Activated CD8-positive, alpha-beta memory T cell treated with anti-CD3 and anti-CD28 coated beads, Interleukin-2, amount 50 U/mL, for 48 hours (primary cell): ENCODE measurements around the gene ARHGAP5.
A peak's percentile ranks its signal among the peaks of the same experiment; 100 is the strongest.

Source experiments
- DNase-seq: peaks from one replicate; pipeline ENCODE4 v3.0.0-alpha.2; 2020

The ARHGAP5 gene

DNA sequence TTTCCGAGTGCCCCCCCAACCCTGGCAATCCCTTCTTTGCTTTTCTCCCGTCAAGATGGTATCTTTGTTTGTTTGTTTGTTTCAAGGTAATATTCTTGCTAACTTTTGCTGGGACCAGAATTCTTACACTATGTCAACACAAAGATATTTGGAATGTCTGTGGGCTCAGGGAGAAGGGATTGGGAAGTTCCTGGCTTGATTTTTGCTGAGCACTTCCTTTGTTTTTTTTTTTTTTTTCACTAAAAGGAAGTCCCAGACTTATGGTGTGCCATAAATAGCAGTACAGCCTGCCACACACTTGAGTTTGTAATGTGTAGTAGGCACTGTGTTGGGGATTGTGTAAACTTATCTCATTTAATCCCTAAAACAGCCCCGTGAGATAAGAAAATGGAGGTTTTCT is 113.6 kb downstream of the ARHGAP5 start:
- DNase-seq = no peak

DNA sequence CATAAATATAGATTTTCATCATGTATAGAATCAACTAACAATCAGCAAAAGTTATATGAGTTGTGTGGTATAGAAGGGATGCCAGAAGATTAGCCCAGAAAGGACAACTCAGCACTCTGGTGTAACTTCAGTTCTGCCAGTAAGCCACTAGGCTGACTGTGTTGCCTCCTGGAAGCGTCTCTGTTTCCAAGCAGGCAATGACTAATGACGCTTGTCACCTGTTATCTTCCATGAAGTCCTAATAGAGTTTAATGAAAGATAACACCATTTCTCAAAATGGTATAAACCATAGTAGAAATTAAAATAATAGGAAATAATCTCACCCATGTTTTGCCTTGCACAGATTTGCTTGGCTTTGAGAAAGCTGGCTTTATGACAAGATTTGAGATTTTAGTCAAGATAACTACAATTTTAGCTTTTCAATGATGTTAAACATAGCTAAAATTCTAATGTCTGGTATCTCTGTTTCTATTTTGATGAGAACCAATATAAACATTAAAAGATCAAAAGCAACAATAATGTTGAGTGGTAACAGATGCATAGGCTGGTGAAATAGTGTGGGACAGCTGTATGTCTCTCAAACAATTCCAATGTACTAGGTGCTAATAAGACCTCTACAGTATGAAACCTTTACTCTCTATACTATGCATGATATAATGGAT is 115.7 kb downstream of the ARHGAP5 start:
- DNase-seq = no peak

GRCh38 chr14:32193532-32193931 is 116.4 kb downstream of the ARHGAP5 start:
- DNase-seq = no peak

DNA sequence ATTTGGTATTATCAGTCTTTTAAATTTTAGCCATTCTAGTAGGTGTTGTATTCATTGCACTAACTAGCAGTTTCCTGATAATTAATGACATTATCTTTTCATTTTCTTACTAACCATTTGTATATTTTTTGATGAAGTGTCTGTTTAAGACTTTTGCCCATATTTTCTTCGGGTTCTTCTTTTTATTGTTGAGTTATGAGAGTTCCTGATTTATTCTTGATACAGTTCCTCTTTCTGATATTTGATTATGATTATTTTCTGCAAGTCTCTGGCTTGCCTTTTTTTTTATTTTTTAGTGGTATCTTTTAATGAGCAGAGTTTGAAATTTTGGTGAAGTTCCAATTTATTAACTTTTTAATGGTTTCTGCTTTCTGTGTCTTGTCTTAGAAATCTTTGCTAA is 118.5 kb downstream of the ARHGAP5 start:
- DNase-seq = no peak

GRCh38 chr14:32197919-32198318 is 120.8 kb downstream of the ARHGAP5 start:
- DNase-seq = no peak

- no peak for DNase-seq
These were observed 123.5 kb downstream of the ARHGAP5 start for GRCh38 chr14:32200368-32201192.

- peak; percentile 87 for DNase-seq
These were observed 124.2 kb downstream of the ARHGAP5 start for GRCh38 chr14:32201193-32201815.

GRCh38 chr14:32201816-32202490 is 124.8 kb downstream of the ARHGAP5 start, which contains the start of gene RNU6-7:
Gene RNU6-7 (plus strand): TSS chr14:32202045.
- DNase-seq = peak; percentile 67

DNA sequence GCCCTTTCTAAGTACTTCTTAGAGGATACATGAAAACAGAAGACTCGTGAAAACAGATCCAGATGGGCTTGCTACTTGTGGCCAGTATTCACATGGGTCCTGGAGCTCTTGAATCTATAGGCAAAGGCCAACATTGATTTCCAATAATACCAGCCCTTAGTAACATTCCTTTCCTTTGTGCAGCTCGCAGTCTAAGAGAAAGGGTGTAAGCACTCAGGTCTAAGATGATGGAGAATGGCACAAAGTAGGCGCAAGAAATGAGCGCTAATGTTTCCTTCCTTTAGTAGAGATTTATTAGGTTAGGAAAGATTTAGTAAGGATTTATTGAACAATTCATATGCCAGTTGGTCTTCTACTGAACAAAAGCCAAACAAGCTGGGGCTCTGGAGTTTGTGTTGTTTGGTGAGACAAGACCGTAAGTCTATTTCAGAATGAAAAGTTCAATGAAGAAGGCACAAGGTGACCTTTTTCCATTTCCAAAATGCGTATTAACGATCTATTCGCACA is 125.4 kb downstream of the ARHGAP5 start:
- no peak for DNase-seq

DNA sequence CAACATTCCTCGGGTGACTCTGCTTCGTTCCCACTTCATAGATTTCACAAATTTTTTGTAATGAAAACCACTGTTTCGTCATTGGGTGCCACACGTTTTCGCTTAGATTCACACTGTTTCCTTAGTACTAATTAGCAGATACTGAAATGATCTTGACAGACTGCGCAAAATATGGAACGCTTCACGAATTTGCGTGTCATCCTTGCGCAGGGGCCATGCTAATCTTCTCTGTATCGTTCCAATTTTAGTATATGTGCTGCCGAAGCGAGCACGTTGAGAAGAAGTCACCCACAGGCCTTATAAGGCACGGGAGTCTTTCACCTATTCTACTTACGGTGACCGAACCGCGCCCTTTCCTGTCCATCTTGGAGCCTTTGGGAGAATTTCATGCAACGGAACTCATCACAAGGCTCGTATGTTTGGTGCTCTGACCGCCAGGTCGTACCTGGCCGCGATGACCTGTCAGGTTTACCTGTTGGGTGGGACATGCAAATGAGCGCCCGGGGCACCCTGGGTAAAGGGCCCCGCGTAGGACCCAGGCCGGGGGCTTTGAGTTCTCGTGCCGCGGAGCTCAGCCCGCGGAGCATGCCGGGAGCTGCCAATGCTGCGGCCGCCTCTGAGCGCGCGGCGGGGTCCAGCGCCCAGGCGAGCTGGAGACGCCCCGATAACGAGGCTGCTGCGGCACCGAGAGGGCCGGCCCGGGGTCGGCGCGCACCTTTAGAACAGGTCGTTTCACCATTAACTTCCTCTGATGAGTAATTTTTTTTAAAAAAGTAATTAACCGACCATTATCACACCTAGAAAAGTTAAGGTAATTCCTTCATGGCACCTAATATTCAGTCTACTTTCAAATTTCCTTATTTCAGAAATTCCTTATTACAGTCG is 126.1 kb downstream of the ARHGAP5 start, which contains the start of gene RNU6-8:
Gene RNU6-8, minus strand, starts transcription at position 272 of the 885 bp plus-strand sequence.
- peak; percentile 96 for DNase-seq

DNA sequence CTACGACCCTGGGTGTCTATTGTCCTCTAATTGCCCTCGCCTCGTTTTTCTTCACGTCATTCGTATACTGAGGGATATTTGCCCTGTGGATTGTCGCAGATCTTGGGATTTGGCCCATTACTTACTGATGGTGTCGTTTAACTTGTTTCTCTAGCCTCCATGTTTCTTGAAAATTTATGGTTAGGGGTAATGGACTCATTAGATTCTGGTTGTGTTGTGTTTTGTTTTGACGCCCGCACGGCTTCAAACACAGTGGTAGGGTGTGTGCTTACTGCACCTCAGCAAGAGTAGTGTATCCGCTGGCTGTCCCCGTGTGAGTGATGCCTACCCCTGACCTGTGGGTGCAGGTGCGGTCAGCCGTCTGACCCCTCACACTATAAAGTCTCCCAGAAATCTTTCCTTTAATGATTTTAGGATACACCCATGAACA is 126.8 kb downstream of the ARHGAP5 start:
- DNase-seq = no peak

DNA sequence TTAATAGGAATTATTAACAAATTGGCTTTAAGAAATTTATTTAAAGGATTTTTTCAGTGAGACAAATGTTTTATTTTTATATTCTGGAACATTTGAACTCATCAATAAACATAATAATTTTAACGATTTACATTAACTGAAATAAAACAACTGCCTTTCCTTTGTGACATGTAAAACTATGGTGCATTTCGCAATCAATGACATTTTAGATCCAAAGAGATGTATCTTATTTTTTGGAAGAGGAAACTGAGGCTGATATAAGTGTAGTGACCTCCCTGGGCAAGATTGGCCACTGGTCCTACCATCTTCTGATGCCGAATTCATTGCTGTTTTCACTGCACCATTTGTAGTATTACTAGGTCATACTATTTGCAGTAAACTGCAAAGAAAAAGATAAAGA is 128.4 kb downstream of the ARHGAP5 start:
- no peak for DNase-seq

DNA sequence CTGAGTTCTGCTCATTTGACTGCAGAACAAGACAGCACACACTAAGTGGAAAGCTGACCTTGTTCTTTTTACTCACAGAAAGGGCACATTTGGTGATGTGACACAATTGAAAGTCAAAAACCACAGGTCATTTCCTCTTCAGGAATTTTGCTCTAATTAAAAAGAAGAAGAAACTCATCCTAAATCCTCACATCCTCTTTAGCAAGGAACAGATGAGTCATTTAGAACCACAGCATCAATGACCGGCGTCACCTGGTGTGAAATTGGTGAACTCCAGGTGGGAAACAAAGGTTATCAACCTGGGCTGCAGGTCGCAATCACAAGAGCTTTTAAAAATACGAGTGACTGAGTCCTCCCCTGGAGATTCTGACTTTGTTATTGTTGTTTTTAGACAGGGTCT is 128.9 kb downstream of the ARHGAP5 start:
- DNase-seq = no peak

DNA sequence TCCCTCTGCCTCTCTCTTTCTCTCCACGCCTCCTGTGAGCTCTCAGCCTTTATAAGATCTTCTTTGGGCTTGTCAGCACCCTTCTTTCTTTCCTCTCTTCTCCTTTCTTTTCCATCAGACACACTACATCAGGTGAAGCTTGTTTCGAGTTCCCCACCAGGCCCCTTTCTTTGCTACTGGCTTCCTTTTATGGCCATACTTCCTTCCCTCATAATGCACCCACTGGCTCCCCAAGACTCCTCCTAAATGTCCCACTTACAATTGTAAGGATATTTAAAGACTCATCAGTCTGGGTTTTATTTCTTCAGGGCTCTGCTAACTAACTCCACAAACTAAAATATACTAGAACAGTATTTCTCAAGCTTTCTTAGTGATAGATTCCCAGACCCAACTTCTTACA is 129.4 kb downstream of the ARHGAP5 start:
- no peak for DNase-seq

DNA sequence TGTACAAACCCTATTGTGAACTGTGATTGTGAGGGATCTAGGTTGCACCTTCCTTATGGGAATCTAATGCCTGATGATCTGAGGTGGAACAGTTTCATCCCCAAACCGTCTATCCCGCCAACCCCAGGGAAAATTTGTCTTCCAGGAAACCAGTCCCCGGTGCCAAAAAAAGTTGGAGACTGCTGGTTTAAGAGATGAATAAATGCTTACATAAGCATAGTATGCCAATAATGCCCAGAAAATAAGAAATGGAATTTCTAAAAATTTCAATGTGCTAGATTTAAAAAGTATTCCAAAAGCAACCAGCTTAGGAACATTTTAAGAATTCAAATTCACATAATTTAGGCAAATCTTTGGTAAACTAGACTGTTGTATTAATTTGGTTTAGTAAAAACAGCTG is 131.4 kb downstream of the ARHGAP5 start:
- DNase-seq = no peak
